Transverse colon (tissue), 4 donors: ENCODE results near the gene BMP6.

Source experiments
- CTCF ChIP-seq, 5 experiments: fragments of 200-600 bp in 3 of 5; fragments of 450-650 bp in 2 of 5; sonication (generic) in 3 of 5; IDR thresholded peaks; 1 replicate in 2 of 5; 2 replicates in 3 of 5; pipeline ENCODE4 v1.5.1; 2016 to 2017; ENCODE audit warnings: antibody characterized with exemption in 5 of 5, inconsistent platforms in 3 of 5, mild to moderate bottlenecking in 2 of 5, moderate library complexity in 1 of 5
- EP300 ChIP-seq: sonication (generic); formaldehyde crosslinking; IDR thresholded peaks from one replicate; pipeline ENCODE4 v1.6.1; 2017; ENCODE audit warnings: antibody characterized with exemption, low read depth
- POLR2AphosphoS5 ChIP-seq, 3 donors: sonication (generic); formaldehyde crosslinking; IDR thresholded peaks; one replicate each; pipeline ENCODE4 v1.6.1; 2016; ENCODE audit warnings: antibody characterized with exemption in 3 of 3

GRCh38 chr6:7815716-7816115, 89.8 kb downstream of the BMP6 start:
- TF ChIP-seq CTCF (IDR thresholded peaks at IDR 0.05) (no peak), EP300 (no peak), POLR2AphosphoS5 (IDR thresholded peaks at IDR 0.05) (no peak)
